Progenitor cell of endocrine pancreas (in vitro differentiated cells): ENCODE data around the gene ABTB2. TPM values are rescaled to one million over a fixed set of nuclear protein-coding genes. Genes with fewer than 3 reads are reported as not detected.

ENCODE experiments used
- DNase-seq: peaks from one replicate; pipeline ENCODE4 v3.0.0; 2021; ENCODE audit warnings: low spot score; ENCODE audit not compliant: unreplicated experiment
- H3K27ac Mint-ChIP-seq: 2 replicates; pipeline ENCODE4 v1.8.0; 2021; ENCODE audit warnings: mild to moderate bottlenecking, moderate library complexity, mixed read lengths
- H3K27me3 Mint-ChIP-seq: 2 replicates; pipeline ENCODE4 v1.8.0; 2021; ENCODE audit warnings: mixed read lengths
- H3K36me3 Mint-ChIP-seq: 2 replicates; pipeline ENCODE4 v1.8.0; 2022; ENCODE audit warnings: mixed read lengths; ENCODE audit not compliant: insufficient read depth
- H3K4me1 Mint-ChIP-seq: 2 replicates; pipeline ENCODE4 v1.8.0; 2021; ENCODE audit warnings: low read depth, mixed read lengths
- H3K4me3 Mint-ChIP-seq: 2 replicates; pipeline ENCODE4 v1.8.0; 2021; ENCODE audit warnings: low read depth, mild to moderate bottlenecking, moderate library complexity, mixed read lengths
- H3K9me3 Mint-ChIP-seq: 2 replicates; pipeline ENCODE4 v1.8.0; 2021; ENCODE audit warnings: low read depth, mixed read lengths
- CTCF ChIP-seq: fragments of 200-600 bp; sonication (generic); IDR thresholded peaks from one replicate; pipeline ENCODE4 v1.5.0; 2021; ENCODE audit warnings: antibody characterized with exemption, mild to moderate bottlenecking; ENCODE audit not compliant: unreplicated experiment
- total RNA-seq: library from RNA; stranded (reverse); gene quantifications from 2 replicates; pipeline ENCODE4 v1.2.1, GENCODE V29; 2021

ABTB2 gene
- total RNA-seq, 1 donor from 2014 or later = 19.5 TPM

GRCh38 chr11:34255101-34255500 is 102.7 kb downstream of the ABTB2 start:
- H3K4me1 Mint-ChIP-seq = peaks cover 43% of the 10 kb centered on the region
- H3K9me3 Mint-ChIP-seq = no peaks in the 10 kb centered on the region
- H3K36me3 Mint-ChIP-seq = no peaks in the 10 kb centered on the region
- H3K27ac Mint-ChIP-seq = no peak overlapping the region
- no peak for TF ChIP-seq CTCF
- H3K27me3 Mint-ChIP-seq = no peaks in the 10 kb centered on the region
- no peak for DNase-seq
- H3K4me3 Mint-ChIP-seq = peak overlapping the region; percentile 23

- Mint-ChIP-seq H3K9me3 (no peaks in the 10 kb centered on the region), H3K27ac (no peak overlapping the region), H3K36me3 (no peaks in the 10 kb centered on the region), H3K27me3 (no peaks in the 10 kb centered on the region), H3K4me1 (peaks cover 49% of the 10 kb centered on the region), H3K4me3 (no peak overlapping the region)
- no peak for TF ChIP-seq CTCF
- no peak for DNase-seq
Measured at GRCh38 chr11:34254011-34254410, 103.8 kb downstream of the ABTB2 start.

- H3K4me1 Mint-ChIP-seq = peaks cover 45% of the 10 kb centered on the region
- H3K27ac Mint-ChIP-seq = no peak overlapping the region
- H3K9me3 Mint-ChIP-seq = no peaks in the 10 kb centered on the region
- no peak overlapping the region for H3K4me3 Mint-ChIP-seq
- H3K36me3 Mint-ChIP-seq = no peaks in the 10 kb centered on the region
- no peak for DNase-seq
- TF ChIP-seq CTCF = no peak
- H3K27me3 Mint-ChIP-seq = no peaks in the 10 kb centered on the region
Measured at GRCh38 chr11:34252651-34253050, 105.2 kb downstream of the ABTB2 start.

GRCh38 chr11:34252015-34252414 is 105.8 kb downstream of the ABTB2 start:
- no peaks in the 10 kb centered on the region for H3K9me3 Mint-ChIP-seq
- H3K27ac Mint-ChIP-seq = no peak overlapping the region

GRCh38 chr11:34251589-34251980 is 106.2 kb downstream of the ABTB2 start:
- no peaks in the 10 kb centered on the region for H3K27me3 Mint-ChIP-seq
- H3K9me3 Mint-ChIP-seq = no peaks in the 10 kb centered on the region
- H3K27ac Mint-ChIP-seq = no peak overlapping the region
- H3K4me1 Mint-ChIP-seq = peaks cover 39% of the 10 kb centered on the region
- H3K4me3 Mint-ChIP-seq = no peak overlapping the region
- no peak for DNase-seq
- TF ChIP-seq CTCF = no peak
- H3K36me3 Mint-ChIP-seq = no peaks in the 10 kb centered on the region

More at GRCh38 chr11:34252015-34252414, 105.8 kb downstream of the ABTB2 start:
- Mint-ChIP-seq H3K36me3 (no peaks in the 10 kb centered on the region), H3K4me1 (peaks cover 43% of the 10 kb centered on the region), H3K4me3 (no peak overlapping the region), H3K27me3 (no peaks in the 10 kb centered on the region)
- DNase-seq = no peak
- no peak for TF ChIP-seq CTCF
